ENCODE data around the gene MAP3K7. TPM values are rescaled to one million over a fixed set of nuclear protein-coding genes. Genes with fewer than 3 reads are reported as not detected.

Gene MAP3K7
- total RNA-seq, 1 experiment from 2014 or later: 26.6 TPM

DNA sequence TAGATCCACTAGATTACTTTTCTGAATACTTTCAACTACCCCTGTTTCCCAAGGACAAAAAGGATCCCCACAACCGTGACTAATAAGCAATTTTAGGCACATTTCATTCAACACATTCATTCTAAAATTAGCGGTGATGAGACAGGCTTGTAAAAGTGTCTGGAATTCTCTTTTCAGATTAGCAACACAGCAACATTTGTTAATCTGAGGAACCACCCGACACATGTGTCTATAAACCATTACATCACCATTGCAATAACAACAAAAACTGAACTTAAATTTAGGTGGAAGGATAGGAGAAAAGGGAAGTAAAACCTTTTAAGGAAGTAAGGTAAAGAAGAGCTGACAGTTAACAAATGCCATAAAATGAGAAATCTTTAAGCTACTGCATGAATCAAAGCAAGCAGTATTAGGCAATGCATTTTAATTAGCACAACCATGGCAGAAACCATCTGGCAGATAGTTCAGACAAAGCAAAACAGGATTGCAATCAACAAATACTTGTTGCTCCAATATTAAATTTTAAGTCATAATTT is 49.1 kb downstream of the MAP3K7 start (continued):
- TF ChIP-seq CEBPB (IDR thresholded peaks at IDR 0.05; ENCODE audit: low read depth) (no peak), FOSL1 (IDR thresholded peaks at IDR 0.05; ENCODE audit: low read depth) (no peak), EZH2 (IDR thresholded peaks at IDR 0.05) (no peak), JUND (IDR thresholded peaks at IDR 0.05) (no peak), ELF1 (IDR thresholded peaks at IDR 0.05; ENCODE audit: borderline replicate concordance, low read depth) (no peak), EGR1 (IDR thresholded peaks at IDR 0.05; ENCODE audit: low read depth) (no peak)

- Histone ChIP-seq H2AFZ (ENCODE audit: low read depth, low read length, poor library complexity, severe bottlenecking) (no peak overlapping the region), H3K9me3 (ENCODE audit: control insufficient read depth in 1 of 2, insufficient read depth in 1 of 2, low read depth in 1 of 2, low read length in 2 of 2) (no peaks in the 10 kb centered on the region), H3K27me3 (ENCODE audit: insufficient read depth, low read length) (no peaks in the 10 kb centered on the region), H3K36me3 (ENCODE audit: control insufficient read depth in 1 of 2, insufficient read depth in 2 of 2, low read length in 2 of 2) (peaks cover 0 to 7% of the 10 kb centered on the region in 2 experiments; a peak in 1 of 4 replicates), H3K4me2 (ENCODE audit: low read length) (no peak overlapping the region), H3K4me3 (replicated peaks in 1 of 2; ENCODE audit: low read depth in 1 of 2, low read length in 2 of 2) (no peak overlapping the region), H3K9ac (ENCODE audit: low read length) (no peak overlapping the region), H4K20me1 (ENCODE audit: insufficient read depth) (no peaks in the 10 kb centered on the region), H3K27ac (ENCODE audit: low read depth, low read length) (no peak overlapping the region), H3K9me2 (ENCODE audit: insufficient read depth) (no peaks in the 10 kb centered on the region), H3K79me2 (ENCODE audit: insufficient read depth, low read length) (no peaks in the 10 kb centered on the region), H3K4me1 (ENCODE audit: control insufficient read depth in 1 of 2, insufficient read depth in 2 of 2, low read length in 2 of 2) (no peaks in the 10 kb centered on the region)
- no peak for DNase-seq (ENCODE audit: low read depth, low spot score)
- ATAC-seq: no peak
- intact Hi-C loops (cut with micrococcal nuclease): no loop called here
- ChIA-PET CTCF (no interaction called here), POLR2A (no interaction called here), RAD21 (ENCODE audit: low non-redundant PET in 1 of 2, low total read pairs in 2 of 2, uncharacterized antibody in 2 of 2, unreplicated experiment in 2 of 2) (no interaction called here)
- BruUV-seq (replicated peaks): no TSS peak
- TF ChIP-seq, protein P1, sequence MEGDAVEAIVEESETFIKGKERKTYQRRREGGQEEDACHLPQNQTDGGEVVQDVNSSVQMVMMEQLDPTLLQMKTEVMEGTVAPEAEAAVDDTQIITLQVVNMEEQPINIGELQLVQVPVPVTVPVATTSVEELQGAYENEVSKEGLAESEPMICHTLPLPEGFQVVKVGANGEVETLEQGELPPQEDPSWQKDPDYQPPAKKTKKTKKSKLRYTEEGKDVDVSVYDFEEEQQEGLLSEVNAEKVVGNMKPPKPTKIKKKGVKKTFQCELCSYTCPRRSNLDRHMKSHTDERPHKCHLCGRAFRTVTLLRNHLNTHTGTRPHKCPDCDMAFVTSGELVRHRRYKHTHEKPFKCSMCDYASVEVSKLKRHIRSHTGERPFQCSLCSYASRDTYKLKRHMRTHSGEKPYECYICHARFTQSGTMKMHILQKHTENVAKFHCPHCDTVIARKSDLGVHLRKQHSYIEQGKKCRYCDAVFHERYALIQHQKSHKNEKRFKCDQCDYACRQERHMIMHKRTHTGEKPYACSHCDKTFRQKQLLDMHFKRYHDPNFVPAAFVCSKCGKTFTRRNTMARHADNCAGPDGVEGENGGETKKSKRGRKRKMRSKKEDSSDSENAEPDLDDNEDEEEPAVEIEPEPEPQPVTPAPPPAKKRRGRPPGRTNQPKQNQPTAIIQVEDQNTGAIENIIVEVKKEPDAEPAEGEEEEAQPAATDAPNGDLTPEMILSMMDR (IDR thresholded peaks at IDR 0.05 in 2 of 3, conservative IDR thresholded peaks at IDR 0.05 in 1 of 3; ENCODE audit: borderline replicate concordance in 1 of 3, insufficient read depth in 1 of 3, low read depth in 2 of 3, low read length in 2 of 3): no peak
- TF ChIP-seq CEBPB (IDR thresholded peaks at IDR 0.05; ENCODE audit: low read depth) (no peak), EZH2 (IDR thresholded peaks at IDR 0.05) (no peak)
Observed at GRCh38 chr6:90537027-90537426, 49.8 kb downstream of the MAP3K7 start.

Data from HCT116 (cell line).